Small intestine (tissue), 7 donors: ENCODE data around the gene FAAP20. TPM values are rescaled to one million over a fixed set of nuclear protein-coding genes. Genes with fewer than 3 reads are reported as not detected.

ENCODE experiments used
- DNase-seq, 2 donors: peaks; one replicate each; pipeline versions ENCODE4 v3.0.0 to v3.0.0-alpha.2; 2013
- FAIRE-seq: peaks from 2 replicates; lab custom pipeline; 2012; peaks lifted over from hg19 to GRCh38; lab: Jason Lieb, UNC
- H3K27ac ChIP-seq, 3 donors: one replicate each; pipeline ENCODE4 v1.5.1; 2013; ENCODE audit warnings: low read length in 2 of 3, mild to moderate bottlenecking in 2 of 3, control low read depth in 1 of 3, inconsistent platforms in 1 of 3, low read depth in 1 of 3, moderate library complexity in 1 of 3
- H3K27me3 ChIP-seq, 3 donors: one replicate each; pipeline ENCODE4 v1.6.1; 2013; ENCODE audit warnings: low read length in 3 of 3, inconsistent platforms in 1 of 3; ENCODE audit not compliant: control insufficient read depth in 3 of 3, insufficient read depth in 3 of 3
- H3K36me3 ChIP-seq, 3 donors: one replicate each; pipeline ENCODE4 v1.6.1; 2013; ENCODE audit warnings: low read length in 3 of 3, inconsistent platforms in 1 of 3, low read depth in 1 of 3, mild to moderate bottlenecking in 1 of 3, moderate library complexity in 1 of 3; ENCODE audit not compliant: control insufficient read depth in 3 of 3, insufficient read depth in 2 of 3
- H3K4me1 ChIP-seq, 3 donors: one replicate each; pipeline ENCODE4 v1.6.1; 2013; ENCODE audit warnings: low read length in 2 of 3, inconsistent platforms in 1 of 3, low read depth in 1 of 3, mild to moderate bottlenecking in 1 of 3, moderate library complexity in 1 of 3; ENCODE audit not compliant: control insufficient read depth in 3 of 3, insufficient read depth in 2 of 3
- H3K4me3 ChIP-seq, 3 donors: one replicate each; pipeline ENCODE4 v1.5.1; 2013; ENCODE audit warnings: low read length in 3 of 3, control low read depth in 1 of 3, inconsistent platforms in 1 of 3, low read depth in 1 of 3, mild to moderate bottlenecking in 1 of 3, moderate library complexity in 1 of 3
- H3K9me3 ChIP-seq, 2 donors: one replicate each; pipeline ENCODE4 v1.6.1; 2013; ENCODE audit warnings: low read depth in 1 of 2, low read length in 1 of 2; ENCODE audit not compliant: control insufficient read depth in 2 of 2, insufficient read depth in 1 of 2
- WGBS, 3 donors: extraction: QIAGEN DNeasy Blood & Tissue Kit; methylation state at CpG; one replicate each; pipeline ENCODE4 v1.1.7; 2013; 5-methylcytosine and 5-hydroxymethylcytosine counted together
- polyA plus RNA-seq, 4 donors: library from polyadenylated mRNA; stranded (reverse) in 3 of 4; unstranded in 1 of 4; fragments of 200-250 nt in 3 of 4; fragments of 120-200 nt in 1 of 4; gene quantifications; one replicate each; pipeline versions ENCODE4 v1.2.1 to v1.2.3, GENCODE V29; 2013
- donor health status: healthy with polysubstance abuse.
- donor health status: control.
- donor health status: control.
- donor health status: Bipolar disorder and iron deficiency.
- donor health status: healthy.

FAAP20 gene
- polyA plus RNA-seq, 4 donors, result 20.6 to 52.3 (median 45.4) TPM

- H3K36me3 ChIP-seq, result peaks cover 0 to 72% (median 0%) of the 10 kb centered on the region in 3 donors
- DNase-seq, result no peak
- H3K27me3 ChIP-seq, result no peaks in the 10 kb centered on the region
- peak overlapping the region in 1 of 3 donors; percentile 66 for H3K4me3 ChIP-seq
- H3K27ac ChIP-seq, result peak overlapping the region in 2 of 3 donors; percentile 84 to 89
- 41 to 49% (median 46%) methylated on average over 22 to 23 of the region's 23 CpGs for WGBS, 3 donors
- no peaks in the 10 kb centered on the region for H3K9me3 ChIP-seq
- FAIRE-seq, result no peak
- H3K4me1 ChIP-seq, result peaks cover 10 to 73% (median 32%) of the 10 kb centered on the region in 3 donors
Observed at GRCh38 chr1:2232916-2233438, 38.4 kb upstream of the FAAP20 start.

- DNase-seq (no peak), FAIRE-seq (no peak)
- H3K27me3 ChIP-seq, result no peaks in the 10 kb centered on the region
- WGBS, 3 donors, result 37 to 48% (median 41%) methylated on average over 16 to 17 of the region's 17 CpGs
- peak overlapping the region; percentile 74 to 84 (median 82) for H3K27ac ChIP-seq
- H3K36me3 ChIP-seq, result peaks cover 0 to 66% (median 0%) of the 10 kb centered on the region in 3 donors
- no peaks in the 10 kb centered on the region for H3K9me3 ChIP-seq
- peaks cover 6 to 67% (median 31%) of the 10 kb centered on the region in 3 donors for H3K4me1 ChIP-seq
- H3K4me3 ChIP-seq, result peak overlapping the region in 2 of 3 donors; percentile 66 to 84
Observed at GRCh38 chr1:2232255-2232915, 37.8 kb upstream of the FAAP20 start.

GRCh38 chr1:2231532-2232254 lies 37.1 kb upstream of the FAAP20 start:
- H3K9me3 ChIP-seq, result no peaks in the 10 kb centered on the region
- DNase-seq (peak; percentile 85 to 88), FAIRE-seq (no peak)
- 11 to 19% (median 17%) methylated on average over 26 of the region's 26 CpGs for WGBS, 3 donors
- H3K36me3 ChIP-seq, result peaks cover 0 to 59% (median 0%) of the 10 kb centered on the region in 3 donors
- peak overlapping the region; percentile 32 to 84 (median 66) for H3K4me3 ChIP-seq
- H3K27me3 ChIP-seq, result no peaks in the 10 kb centered on the region
- H3K4me1 ChIP-seq, result peaks cover 3 to 62% (median 26%) of the 10 kb centered on the region in 3 donors
- H3K27ac ChIP-seq, result peak overlapping the region; percentile 74 to 84 (median 82)

- H3K27ac ChIP-seq, result peak overlapping the region; percentile 74 to 84 (median 82)
- 4 to 10% (median 9%) methylated on average over 29 to 30 of the region's 30 CpGs for WGBS, 3 donors
- peak overlapping the region; percentile 32 to 84 (median 66) for H3K4me3 ChIP-seq
- H3K27me3 ChIP-seq, result no peaks in the 10 kb centered on the region
- H3K4me1 ChIP-seq, result peaks cover 3 to 61% (median 23%) of the 10 kb centered on the region in 3 donors
- H3K36me3 ChIP-seq, result peaks cover 0 to 55% (median 0%) of the 10 kb centered on the region in 3 donors
- DNase-seq, result peak; percentile 47 to 62
- no peaks in the 10 kb centered on the region for H3K9me3 ChIP-seq
- FAIRE-seq, result no peak
Observed at GRCh38 chr1:2230781-2231531, 36.4 kb upstream of the FAAP20 start.

- Histone ChIP-seq H3K36me3 (peaks cover 0 to 49% (median 0%) of the 10 kb centered on the region in 3 donors), H3K27me3 (no peaks in the 10 kb centered on the region), H3K9me3 (no peaks in the 10 kb centered on the region), H3K27ac (peak overlapping the region; percentile 74 to 84 (median 80)), H3K4me1 (peaks cover 3 to 52% (median 19%) of the 10 kb centered on the region in 3 donors), H3K4me3 (peak overlapping the region; percentile 66 to 84 (median 74))
- FAIRE-seq, result no peak
- peak; percentile 45 to 68 for DNase-seq
- 13 to 21% (median 20%) methylated on average over 30 to 32 of the region's 32 CpGs for WGBS, 3 donors
Observed at GRCh38 chr1:2229911-2230731, 35.5 kb upstream of the FAAP20 start.

GRCh38 chr1:2229037-2229864 lies 34.7 kb upstream of the FAAP20 start:
- peak overlapping the region; percentile 66 to 84 (median 74) for H3K4me3 ChIP-seq
- H3K4me1 ChIP-seq, result peaks cover 3 to 44% (median 16%) of the 10 kb centered on the region in 3 donors
- FAIRE-seq (no peak), DNase-seq (peak; percentile 64 to 75)
- peak overlapping the region; percentile 74 to 84 (median 80) for H3K27ac ChIP-seq
- no peaks in the 10 kb centered on the region for H3K27me3 ChIP-seq
- WGBS, 3 donors, result 1 to 3% (median 2%) methylated on average over 73 to 77 of the region's 77 CpGs
- no peaks in the 10 kb centered on the region for H3K9me3 ChIP-seq
- H3K36me3 ChIP-seq, result peaks cover 0 to 49% (median 0%) of the 10 kb centered on the region in 3 donors

GRCh38 chr1:2228694-2229036 lies 34.1 kb upstream of the FAAP20 start:
- H3K4me3 ChIP-seq, result peak overlapping the region; percentile 66 to 84 (median 74)
- peak overlapping the region; percentile 74 to 84 (median 80) for H3K27ac ChIP-seq
- no peaks in the 10 kb centered on the region for H3K9me3 ChIP-seq
- DNase-seq (peak in 1 of 2 donors; percentile 24), FAIRE-seq (no peak)
- H3K27me3 ChIP-seq, result no peaks in the 10 kb centered on the region
- H3K36me3 ChIP-seq, result peaks cover 0 to 44% (median 0%) of the 10 kb centered on the region in 3 donors
- 0 to 1% (median 0%) methylated on average over 19 to 50 of the region's 50 CpGs for WGBS, 3 donors
- peaks cover 3 to 38% (median 12%) of the 10 kb centered on the region in 3 donors for H3K4me1 ChIP-seq
